Brain pericyte (primary cell): ENCODE measurements around the gene ADAM17.
"Not testable (repeated sequence)": the region's sequence is repeated elsewhere in the genome, so short reads cannot be mapped to it uniquely, and the experiment has no call there.

Experiments used
- DNase-seq: peaks from one replicate; pipeline ENCODE4 v3.0.0-alpha.2; 2012; ENCODE audit warnings: low read depth, low spot score

The ADAM17 gene

GRCh38 chr2:9565436-9566153 lies 10.0 kb upstream of the ADAM17 start:
- no peak for DNase-seq

- no peak for DNase-seq
Observed at GRCh38 chr2:9560628-9561027, 5.0 kb upstream of the ADAM17 start.

- no peak for DNase-seq
Observed at GRCh38 chr2:9558948-9559381, 3.3 kb upstream of the ADAM17 start.

- DNase-seq, result no peak
Observed at GRCh38 chr2:9556121-9556743, 602 bp upstream of the ADAM17 start.

- no peak for DNase-seq
Observed at GRCh38 chr2:9554921-9555296, 721 bp downstream of the ADAM17 start.

GRCh38 chr2:9552219-9553178 lies 3.1 kb downstream of the ADAM17 start:
- DNase-seq, result no peak

GRCh38 chr2:9550859-9551391 lies 4.7 kb downstream of the ADAM17 start:
- not testable (repeated sequence) for DNase-seq

GRCh38 chr2:9549420-9549819 lies 6.2 kb downstream of the ADAM17 start:
- no peak for DNase-seq

- DNase-seq, result no peak
Observed at GRCh38 chr2:9548506-9548905, 7.1 kb downstream of the ADAM17 start.

- DNase-seq, result peak; percentile 79
Observed at GRCh38 chr2:9547262-9547991, 8.2 kb downstream of the ADAM17 start.

GRCh38 chr2:9545502-9545901 lies 10.1 kb downstream of the ADAM17 start:
- DNase-seq, result no peak

- no peak for DNase-seq
Observed at GRCh38 chr2:9543557-9543956, 12.1 kb downstream of the ADAM17 start.

GRCh38 chr2:9539531-9539930 lies 16.1 kb downstream of the ADAM17 start:
- DNase-seq, result no peak

- DNase-seq, result peak; percentile 30
Observed at GRCh38 chr2:9538000-9538507, 17.6 kb downstream of the ADAM17 start.

- no peak for DNase-seq
Observed at GRCh38 chr2:9536504-9536903, 19.1 kb downstream of the ADAM17 start.

- DNase-seq, result no peak
Observed at GRCh38 chr2:9535177-9535576, 20.5 kb downstream of the ADAM17 start.

GRCh38 chr2:9533663-9534062 lies 22.0 kb downstream of the ADAM17 start:
- DNase-seq, result no peak

- no peak for DNase-seq
Observed at GRCh38 chr2:9532421-9532820, 23.2 kb downstream of the ADAM17 start.

- DNase-seq, result no peak
Observed at GRCh38 chr2:9527995-9528787, 27.4 kb downstream of the ADAM17 start.

- DNase-seq, result no peak
Observed at GRCh38 chr2:9525266-9525665, 30.4 kb downstream of the ADAM17 start.
